T-helper 9 cell (primary cell): ENCODE measurements around the gene TCEAL9.
"Not testable (repeated sequence)": the region's sequence is repeated elsewhere in the genome, so short reads cannot be mapped to it uniquely, and the experiment has no call there.

Experiments
- DNase-seq: peaks from one replicate; pipeline ENCODE4 v3.0.0-alpha.2; 2020

Gene TCEAL9

DNA sequence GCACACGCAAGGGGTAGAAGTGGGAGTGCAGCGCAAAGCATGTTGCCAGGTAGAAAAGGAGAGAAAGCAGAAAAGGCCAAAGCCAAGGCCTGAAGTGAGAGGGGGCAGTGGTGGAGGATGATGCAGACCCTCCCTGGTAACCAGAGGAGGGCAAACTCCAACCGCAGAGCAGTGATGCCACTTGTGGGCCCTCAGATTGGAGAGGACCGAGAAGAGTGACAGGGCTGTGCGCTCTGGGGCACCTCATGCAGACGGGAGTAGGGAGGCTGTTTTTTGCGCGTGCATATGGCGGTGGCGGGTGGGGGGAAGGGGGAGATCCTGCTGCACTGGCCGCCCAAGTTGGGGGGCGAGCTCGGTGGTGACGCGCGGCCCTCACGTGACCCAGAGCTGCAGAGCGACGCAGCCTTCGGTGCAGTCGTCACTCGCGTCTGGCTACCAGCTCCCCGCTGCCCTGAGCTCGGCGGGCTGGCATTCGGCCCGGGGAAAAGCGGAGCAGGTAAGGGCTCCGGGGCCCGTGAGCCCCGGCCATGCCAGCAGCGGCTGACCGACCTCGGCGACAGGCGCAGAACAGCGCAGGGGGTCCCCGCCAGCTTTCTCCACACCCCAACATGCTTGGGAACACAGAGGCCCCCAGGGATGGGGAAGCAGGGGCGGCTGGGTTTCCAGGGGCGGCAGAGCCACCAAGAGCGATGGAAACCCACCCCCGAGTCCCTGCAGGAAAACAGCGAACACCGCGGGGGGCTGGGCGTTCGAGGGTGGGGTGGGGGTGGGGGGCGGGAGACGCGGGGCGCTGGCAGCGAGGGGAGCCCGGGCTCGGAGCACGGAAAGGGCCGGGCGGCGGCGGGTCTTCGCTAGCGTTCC is 20.0 kb downstream of the TCEAL9 start, which contains the start of gene BEX3:
TSS of gene BEX3 (plus strand) at position 421 of the 861 bp plus-strand sequence. CDS start 984 bp downstream, outside the sequence.
- DNase-seq = peak; percentile 4

DNA sequence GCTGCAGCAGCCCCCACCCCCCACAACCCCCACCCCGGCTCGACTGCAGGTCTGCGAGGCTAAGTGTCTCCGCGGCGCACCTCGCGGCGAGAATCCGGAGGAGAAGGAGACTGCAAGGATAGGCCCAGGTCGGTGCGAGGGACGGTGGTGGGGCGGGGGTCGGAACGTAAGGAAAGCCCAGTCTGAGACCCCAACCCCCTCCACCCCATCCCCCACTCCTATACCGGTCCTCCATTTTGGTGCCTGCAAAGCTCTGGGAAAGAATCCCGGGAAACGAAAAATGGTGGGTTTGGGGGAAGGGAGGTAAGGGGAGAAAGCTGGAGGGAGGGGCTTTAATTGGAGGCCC is 20.6 kb downstream of the TCEAL9 start:
- DNase-seq = no peak

DNA sequence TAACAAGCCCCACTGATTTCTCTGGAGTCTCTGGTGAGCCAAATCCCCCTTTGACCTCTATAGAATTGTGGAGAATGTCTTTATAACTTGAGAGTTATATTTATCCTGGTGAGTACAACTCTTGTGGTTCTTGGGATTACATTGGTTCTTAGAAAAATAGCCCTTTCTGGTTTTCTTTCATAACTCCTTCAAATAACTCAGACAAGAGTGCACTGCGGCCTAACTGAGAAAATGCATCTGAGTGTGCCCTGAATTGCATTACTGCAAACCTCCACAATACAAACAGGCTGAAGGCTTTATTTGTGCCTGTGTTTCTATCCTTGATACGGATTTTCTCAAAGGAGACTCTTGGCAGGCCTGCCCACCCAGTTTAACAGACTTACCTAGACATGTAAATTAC is 22.7 kb downstream of the TCEAL9 start:
- DNase-seq = no peak

DNA sequence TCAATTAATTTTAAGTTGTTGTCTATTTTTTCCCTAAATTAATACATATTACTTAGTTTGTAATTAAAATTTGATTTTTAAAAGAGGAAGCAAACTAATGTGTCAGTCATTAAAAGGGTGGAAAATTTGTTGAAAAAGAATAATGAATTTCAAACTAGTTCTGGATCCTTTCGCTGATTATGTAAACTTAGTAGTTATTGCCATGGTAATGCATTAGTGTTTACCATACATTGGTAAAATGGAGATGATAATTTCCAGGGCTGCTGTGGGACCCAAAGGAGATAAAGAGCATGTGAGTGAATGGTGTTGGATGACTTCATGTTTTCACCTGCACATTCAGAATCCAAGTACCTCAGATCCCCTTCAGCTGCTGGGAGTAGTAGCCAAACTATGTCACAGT is 26.6 kb downstream of the TCEAL9 start:
- DNase-seq = no peak

DNA sequence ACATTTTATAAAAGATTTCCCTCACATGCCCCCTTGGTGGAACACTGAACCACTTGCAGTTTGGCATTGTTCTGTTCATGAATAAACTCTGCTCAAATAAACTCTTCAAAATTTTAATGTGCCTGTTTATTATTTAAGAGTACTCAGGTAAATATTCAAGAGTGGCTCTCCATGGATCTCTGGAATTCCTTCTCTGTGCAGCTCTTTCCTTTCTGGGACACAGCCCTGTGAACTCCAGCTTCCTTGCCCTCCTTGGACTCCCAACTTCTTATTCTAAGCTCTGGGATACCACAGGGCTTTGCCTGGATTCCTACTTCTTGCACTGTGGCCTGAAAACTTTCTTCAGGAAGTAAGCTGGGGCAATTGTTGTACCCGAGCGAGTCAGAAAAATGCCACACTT is 28.4 kb downstream of the TCEAL9 start:
- no peak for DNase-seq

DNA sequence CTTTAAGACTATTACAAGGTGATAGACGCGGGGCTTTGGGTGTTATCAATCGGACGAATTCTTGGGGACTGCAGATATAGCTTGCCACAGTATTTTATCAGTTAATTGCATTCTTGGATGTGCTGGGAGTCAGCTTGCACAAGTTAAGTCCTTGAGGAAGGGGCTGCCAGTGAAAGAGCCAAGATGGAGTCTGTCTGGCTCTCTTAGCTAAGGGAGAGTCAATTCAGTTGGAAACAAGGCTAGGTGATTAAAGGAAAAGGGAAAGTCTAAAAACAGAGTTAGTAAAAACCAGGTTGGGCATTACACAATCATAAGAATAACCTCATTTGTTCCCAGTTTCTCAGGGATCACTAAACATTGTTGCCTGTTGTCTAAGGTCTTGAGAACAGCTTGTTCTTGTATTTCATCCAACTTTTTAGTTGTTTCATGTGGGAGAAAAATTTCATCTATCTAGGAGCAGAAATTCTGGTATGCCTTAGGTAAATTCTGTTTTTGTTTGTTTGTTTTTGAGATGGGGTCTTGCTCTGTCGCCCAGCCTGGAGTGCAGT is 29.1 kb downstream of the TCEAL9 start:
- not testable (repeated sequence) for DNase-seq

DNA sequence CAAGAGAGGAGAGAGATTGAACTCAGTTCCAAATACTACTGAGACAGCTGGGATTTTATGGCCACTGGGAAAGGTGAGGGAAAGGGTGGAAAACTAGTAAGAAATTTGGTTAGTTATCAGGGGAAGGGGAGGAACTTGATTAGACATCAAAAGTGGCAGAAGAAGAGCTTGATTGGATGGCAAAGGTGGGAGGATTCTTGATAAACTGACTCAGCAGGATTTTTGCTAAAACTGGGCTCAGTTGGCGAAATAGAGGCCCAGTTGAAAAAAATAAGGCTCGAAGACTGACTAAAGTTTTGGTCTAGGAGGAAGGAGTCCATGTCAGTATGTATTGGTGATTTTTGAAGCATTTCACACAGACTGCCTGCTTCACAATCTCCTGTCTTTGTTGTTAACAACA is 30.0 kb downstream of the TCEAL9 start:
- DNase-seq = no peak

DNA sequence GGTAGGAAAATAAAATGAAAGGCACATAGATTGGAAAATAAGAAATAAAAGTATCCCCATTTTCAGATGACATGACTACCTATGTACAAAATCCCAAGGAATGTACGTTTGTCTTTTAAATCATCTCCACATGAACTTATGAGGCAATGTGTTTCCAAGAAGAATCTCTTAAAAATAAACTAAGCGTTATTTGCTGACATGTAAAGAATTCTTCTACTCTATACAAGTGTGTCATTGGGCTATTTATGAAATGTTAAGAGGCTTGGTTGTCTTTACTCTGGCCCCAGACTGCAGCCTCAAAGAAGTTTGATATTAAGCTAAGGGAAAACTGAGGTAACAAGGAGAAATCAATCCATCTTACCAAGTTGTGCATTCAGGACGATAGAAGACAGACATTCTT is 37.2 kb downstream of the TCEAL9 start:
- DNase-seq = no peak

DNA sequence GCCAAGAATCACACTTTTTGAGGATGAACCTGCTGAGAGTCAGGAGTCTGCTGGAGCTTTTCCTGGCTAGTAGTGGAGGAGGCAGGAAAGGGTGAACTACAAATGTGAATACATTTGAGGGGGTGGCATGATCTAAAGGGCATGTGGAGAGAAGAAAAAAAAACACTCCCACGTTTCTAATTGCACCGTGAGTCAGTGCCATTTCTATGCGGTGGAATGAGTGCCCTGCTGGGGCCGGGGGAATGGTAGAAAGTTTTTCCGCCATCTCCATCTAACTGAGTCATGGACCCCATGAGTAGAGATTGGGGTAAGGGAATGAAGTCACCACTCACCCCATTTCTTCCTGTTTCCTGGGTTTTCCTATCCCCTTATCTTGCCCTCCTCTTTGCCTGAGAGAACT is 39.9 kb downstream of the TCEAL9 start:
- no peak for DNase-seq

DNA sequence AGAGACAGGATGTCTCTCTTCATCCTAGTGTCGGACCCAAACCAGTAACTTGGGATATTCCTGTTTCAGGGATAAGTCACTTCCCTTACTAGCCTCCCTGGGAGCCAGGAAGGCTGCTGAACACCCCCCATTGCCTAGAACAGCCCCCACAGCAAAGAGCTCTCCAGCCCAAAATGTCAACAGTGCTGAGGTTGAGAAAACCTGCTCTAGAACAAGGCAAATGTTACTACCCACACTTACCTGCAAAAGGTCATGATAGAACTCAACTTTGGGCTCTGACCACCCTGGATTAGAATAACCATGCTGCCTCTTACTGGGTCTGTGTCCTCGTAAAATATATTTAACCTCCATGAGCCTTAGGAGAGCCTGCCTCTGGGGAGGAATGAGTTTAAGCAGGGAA is 40.4 kb downstream of the TCEAL9 start:
- DNase-seq = no peak

DNA sequence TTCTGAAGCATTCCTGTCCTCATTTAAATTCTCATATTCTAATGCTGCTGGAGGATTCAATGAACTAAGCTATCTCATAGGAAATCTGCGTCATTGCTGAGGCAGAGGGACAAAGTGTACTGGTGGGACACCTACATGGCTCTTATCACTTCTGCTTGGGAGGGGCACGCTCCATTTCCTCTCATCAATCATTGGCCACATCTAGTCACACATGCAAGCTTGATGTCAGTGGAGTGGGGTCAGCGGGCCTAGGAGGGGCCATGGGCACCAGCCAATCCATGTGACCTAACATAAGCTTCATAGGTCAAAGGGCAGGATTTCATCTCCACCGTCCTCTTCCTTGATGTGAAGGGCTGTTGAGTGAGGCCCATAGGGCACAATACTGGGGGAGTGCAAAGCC is 41.4 kb downstream of the TCEAL9 start:
- DNase-seq = no peak

DNA sequence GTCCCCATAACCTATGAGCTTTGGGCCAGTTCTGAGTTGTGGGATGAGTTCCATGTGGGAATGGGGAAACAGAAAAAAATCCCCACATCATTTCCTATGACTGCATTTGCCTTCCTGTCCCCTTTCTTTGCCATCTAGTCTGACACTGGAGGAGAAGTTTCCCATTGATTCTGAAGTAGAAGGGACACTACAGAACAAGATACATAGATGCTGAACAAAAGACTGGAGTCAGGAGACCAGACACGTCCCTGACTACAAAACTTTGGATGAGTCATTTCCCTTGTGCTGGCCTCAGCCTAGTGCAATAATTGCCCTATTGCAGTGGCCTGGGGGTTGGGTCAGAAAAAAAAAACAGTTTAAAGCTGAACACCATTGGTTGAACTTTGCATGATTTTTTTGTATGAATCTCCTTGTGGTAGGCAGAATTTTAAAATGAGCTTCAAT is 42.1 kb downstream of the TCEAL9 start:
- no peak for DNase-seq

DNA sequence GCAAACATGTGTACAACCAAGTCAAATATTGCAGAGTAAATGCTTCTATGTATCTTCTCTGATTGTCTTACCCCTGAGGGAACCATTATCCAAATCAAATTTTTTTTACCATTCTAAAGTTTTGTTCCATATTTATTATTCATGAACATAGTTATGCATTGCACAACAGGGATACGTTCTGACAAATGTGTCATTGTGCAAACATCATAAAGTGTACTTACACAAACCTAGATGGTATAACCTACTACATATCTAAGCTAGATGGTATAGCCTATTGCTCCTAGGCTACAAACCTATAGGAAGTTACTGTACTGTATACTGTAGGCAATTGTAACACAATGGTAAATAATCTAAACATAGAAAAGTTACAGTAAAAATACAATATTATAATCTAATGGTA is 43.4 kb downstream of the TCEAL9 start:
- no peak for DNase-seq

DNA sequence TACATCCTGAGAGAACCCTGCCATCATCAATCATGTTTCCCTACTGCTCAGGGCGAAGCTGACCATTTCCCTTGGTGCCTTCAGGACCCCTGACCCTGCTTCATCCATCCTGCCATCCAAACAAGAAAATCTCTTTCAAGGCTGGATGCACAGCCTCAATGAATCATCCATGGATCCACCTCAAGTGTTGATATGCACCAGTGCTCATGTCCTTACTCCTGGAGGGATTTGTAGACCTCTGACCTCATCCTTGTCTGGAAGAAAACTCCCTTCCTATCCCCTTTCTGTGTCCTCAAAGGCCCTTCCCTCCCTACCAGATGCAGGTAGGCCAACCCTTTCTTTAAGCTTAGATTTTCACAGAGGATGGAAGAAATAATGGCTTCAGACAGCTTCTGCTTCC is 44.6 kb downstream of the TCEAL9 start:
- no peak for DNase-seq

DNA sequence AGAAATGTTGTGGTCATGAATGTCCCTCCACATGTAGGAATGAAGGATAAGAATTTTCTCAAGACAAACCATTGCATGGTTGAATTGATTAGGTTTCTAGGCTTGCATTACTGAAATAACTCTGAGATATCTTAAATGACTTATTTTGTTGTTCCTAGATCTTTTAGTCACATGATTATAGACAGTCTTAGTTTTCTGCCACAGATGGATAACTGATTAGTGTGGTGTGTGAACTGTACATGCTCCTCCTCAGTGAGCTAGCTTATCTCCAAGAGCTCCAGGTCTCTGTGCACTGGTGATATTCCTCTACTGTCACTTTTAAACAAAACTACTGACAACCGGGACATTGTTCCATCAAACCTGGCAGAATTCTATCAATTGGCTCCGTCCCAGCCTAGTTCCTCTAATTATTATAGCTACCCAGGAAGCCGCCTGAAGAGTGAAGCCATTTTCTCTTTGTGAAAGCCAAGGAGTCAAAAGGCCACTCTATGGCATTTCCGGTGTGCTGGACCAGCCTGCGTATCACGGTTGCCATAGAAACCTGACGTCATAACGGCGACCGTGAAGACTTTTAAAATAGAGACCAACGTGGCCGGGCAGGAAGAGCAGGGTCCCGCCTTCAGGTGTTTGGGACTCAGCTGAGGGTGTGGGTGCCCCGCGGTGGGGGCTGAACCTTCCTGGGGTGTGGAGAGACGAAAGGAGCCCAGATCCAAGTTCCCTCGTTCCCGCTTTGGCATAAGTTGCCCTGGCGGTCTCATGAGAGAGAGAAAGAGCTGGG is 48.1 kb downstream of the TCEAL9 start:
- no peak for DNase-seq

DNA sequence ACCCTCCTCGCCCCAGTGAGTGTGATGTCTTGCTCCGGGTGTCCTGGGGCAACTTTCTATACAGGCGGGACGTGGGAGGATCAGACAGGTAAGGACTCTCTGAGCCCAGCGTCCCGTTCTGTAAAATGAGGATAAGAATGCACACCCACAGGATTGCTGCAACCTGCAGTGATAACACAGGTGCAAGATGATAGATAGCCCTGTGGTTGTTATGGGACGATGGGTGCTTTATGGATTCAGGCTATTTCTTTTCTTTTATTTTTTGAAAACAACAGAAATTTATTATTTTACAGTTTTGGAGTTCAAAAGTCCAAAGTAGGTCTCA is 48.7 kb downstream of the TCEAL9 start:
- no peak for DNase-seq

DNA sequence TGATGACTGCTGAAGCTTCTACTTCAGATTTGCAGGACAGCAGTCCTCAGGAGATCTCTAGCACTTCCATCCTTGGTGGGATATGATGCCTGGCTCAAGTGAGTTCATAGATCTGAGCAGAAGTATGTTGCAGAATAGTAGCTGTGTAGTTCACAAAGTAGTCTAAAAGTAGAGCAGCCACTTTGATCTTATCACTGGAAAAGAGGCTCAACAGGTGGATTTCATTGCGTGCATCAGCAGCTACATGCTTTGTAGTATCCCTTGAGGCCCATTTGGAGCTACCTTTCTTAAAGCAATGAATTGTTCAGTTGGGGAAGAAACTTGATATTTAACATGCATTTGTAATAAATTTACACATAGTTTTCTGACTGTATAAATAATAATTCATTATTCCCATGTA is 50.0 kb downstream of the TCEAL9 start:
- no peak for DNase-seq

DNA sequence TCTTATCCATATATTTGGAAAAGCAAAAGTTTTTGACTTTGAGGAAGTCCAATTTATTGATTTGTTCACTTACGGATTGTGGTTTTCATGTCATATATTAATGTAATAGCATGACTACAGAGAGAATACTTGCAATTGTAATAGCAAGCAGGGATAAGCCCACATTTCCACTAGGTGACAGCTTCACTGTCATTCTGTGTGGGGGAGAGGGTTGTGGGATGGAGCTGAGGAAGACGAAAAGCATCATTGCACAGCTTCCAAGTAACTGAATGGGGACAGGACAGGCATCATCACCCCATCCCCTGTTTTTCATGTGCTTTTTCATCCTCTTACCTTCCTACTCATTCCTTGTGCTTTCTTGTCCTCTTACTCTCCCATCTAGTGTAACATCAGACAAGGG is 51.5 kb downstream of the TCEAL9 start:
- DNase-seq = no peak
